NCI-H2196 (cell line): Measurements from ENCODE around the gene KCTD5.
"Not testable (repeated sequence)": the region's sequence is repeated elsewhere in the genome, so short reads cannot be mapped to it uniquely, and the experiment has no call there.

Experiments
- DNase-seq: peaks from one replicate; lab custom pipeline; 2025; ENCODE audit not compliant: unreplicated experiment; lab: John Stamatoyannopoulos, UW

KCTD5 gene

DNA sequence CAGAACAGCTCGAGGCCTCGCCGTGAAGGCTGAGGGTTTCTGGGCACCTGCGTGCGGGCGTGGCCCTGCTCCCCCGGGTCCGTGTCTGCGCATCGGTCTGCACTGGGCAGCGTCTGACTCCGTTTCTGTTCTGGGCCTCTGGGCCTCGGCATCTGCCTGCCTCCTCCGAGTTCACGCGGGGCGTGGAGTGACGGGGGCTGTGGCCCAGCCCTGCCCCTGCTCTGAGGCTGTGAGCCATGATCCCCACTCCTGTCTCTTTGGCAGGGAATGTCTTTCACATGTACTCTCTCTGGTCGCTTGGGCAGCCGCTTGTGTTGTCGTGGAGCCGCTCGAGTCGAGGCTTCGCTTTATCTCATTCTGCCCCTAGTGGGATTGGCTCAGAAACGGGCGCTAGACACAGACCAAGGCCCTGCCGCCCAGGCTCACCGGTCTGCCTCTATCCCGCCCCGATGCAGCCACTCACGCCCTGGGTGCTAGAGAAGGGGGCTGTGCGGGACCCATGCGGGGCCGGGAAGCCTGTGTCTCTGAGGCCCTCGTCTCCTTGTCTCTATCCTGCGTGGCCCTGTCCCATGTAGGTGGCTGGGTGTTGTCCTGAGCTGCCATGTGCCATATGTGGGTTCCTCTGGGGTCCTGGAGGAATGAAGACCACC, 14.4 kb downstream of the KCTD5 start:
- DNase-seq: not testable (repeated sequence)

- DNase-seq: no peak
These were observed 15.2 kb downstream of the KCTD5 start for GRCh38 chr16:2697401-2697948.

DNA sequence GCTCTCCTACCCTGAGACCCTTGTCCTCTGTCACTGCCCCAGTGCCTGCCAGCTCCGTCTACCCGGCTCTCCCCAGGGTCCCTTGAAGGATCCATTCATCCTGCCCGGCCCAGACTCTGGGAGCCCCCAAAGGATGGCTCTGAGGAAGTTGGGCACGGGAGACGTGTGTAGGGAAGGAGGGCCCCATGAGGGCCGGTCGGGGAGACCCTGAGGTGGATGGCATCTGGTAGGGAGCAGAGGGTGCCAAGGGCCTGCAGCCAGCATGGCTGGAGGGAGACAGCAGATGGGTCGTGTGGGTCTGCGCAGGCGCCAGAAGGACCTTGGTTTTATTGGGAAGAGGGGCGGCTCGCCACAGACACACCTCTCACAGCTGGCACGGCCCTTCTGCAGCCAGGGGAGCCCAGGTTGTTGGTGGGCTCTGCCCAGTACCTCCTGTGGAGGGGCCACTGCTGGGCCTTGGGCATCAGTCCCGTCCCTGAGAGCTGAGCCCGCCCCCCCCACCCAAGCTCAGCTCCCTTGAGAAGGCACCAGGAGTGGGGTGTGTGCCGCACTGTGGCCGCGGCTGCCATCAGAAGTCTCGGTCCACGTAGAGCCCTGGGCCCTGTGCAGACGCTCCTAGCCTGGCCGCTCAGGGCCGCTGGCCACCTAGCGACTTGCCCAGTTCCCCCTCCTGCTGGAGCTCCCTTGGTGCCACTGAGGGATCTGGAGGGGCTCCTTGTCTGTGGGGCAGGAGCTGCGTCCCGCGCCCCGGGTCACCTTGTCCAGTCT, 16.0 kb downstream of the KCTD5 start:
- no peak for DNase-seq

- no peak for DNase-seq
These were observed 16.8 kb downstream of the KCTD5 start for GRCh38 chr16:2698965-2699750.

DNA sequence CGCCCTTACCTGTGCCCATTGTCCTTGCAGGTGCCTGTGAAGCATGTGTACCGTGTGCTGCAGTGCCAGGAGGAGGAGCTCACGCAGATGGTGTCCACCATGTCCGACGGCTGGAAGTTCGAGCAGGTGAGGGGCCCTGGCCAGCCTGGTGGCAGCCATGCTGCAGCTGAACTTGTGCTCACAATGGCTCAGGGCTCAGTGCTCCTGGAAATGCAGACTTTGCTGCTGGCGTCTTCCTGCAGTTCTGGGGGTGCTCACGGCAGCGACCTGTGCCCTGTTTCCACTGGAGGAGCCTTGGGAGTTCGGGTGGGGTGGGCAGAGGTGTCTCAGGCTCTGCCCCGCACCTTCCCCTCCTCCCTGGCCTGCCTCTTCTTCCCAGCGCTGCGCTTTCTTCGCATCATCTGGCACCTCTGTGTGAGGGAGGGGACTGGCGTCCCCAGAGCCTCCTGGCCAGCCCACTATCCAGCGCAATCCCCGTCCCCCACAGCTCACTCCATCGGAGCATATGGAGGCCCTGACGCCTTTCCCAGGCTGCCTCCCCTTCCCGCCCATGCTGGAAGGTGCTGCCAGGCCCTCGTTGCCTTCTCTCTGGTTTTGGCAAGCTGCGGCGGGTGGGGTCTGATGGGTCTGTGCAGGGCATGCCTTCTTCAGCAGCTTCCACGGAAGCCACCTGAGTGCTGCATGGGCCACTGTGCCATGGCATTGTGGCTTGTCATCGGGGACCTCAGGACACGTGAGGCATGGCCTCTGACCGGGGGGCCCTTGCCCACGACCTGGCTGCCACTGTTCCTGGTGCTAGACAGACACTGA, 17.7 kb downstream of the KCTD5 start:
- no peak for DNase-seq

- no peak for DNase-seq
These were observed 18.5 kb downstream of the KCTD5 start for GRCh38 chr16:2700786-2701185.

- DNase-seq: no peak
These were observed 18.9 kb downstream of the KCTD5 start for GRCh38 chr16:2701272-2701671.

- no peak for DNase-seq
These were observed 19.6 kb downstream of the KCTD5 start for GRCh38 chr16:2701713-2702437.

DNA sequence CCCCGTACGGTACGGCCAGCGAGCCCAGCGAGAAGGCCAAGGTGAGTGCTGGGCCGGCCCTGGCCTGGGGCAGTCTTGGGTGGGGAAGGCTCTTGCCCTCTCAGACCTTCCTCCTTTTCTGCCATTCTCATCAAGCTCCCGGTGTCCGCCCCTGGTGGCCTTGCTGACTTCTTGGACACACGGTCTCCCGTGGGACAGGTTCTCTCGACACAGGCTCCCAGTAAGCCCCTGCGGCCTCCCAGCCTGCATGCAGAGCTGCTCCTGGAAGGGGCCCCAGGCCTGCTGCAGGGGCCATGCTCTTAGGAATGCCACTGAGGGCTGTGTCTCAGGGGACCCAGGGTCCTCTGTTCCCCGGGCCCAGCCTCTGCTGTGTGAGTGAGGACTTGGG, 20.1 kb downstream of the KCTD5 start:
- no peak for DNase-seq

GRCh38 chr16:2702871-2703745, 20.8 kb downstream of the KCTD5 start:
- peak; percentile 71 for DNase-seq

- no peak for DNase-seq
These were observed 22.1 kb downstream of the KCTD5 start for GRCh38 chr16:2704166-2704982.

DNA sequence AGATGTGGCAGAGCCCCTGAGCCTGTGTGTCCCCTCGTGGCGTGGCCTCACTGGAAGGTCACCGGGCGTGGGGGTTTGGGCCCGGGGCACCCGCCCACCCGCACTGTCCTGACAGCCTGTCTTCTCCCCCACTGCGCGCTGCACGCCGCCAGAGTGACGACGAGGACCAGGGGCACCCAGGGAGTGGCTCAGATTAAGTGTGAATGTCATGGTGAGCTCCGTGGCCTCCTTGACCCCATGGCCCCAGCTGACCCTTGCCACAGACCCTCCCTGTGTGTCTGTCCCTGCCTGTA, 22.6 kb downstream of the KCTD5 start:
- no peak for DNase-seq

GRCh38 chr16:2705351-2705750, 23.0 kb downstream of the KCTD5 start:
- no peak for DNase-seq

DNA sequence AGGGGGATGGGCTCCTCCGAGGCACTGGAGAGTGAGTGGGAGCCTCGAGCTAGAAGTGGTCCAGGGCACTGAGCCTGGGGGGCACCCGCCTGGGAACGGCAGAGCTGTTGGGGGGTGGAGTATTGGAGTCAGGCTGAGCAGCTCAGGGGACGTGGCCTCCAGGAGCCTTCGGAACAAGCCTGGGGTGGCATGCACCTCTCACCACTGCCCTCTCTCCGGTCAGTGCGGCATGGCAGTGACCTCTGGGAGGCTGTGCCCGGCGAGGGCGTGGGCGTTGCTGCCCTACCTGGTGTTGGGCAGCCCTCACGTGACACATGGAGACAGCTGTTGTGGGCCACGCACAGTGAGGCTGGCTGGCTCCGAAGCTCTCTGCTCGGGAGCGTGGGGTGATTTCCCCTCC, 23.8 kb downstream of the KCTD5 start:
- DNase-seq: no peak

GRCh38 chr16:2706611-2707311, 24.4 kb downstream of the KCTD5 start:
- DNase-seq: no peak

GRCh38 chr16:2707368-2708289, 25.3 kb downstream of the KCTD5 start:
- DNase-seq: no peak

GRCh38 chr16:2708290-2708639, 25.9 kb downstream of the KCTD5 start:
- DNase-seq: no peak
